GDM1 (cell line): ENCODE measurements around the gene TBCEL.
"Not testable (repeated sequence)": the region's sequence is repeated elsewhere in the genome, so short reads cannot be mapped to it uniquely, and the experiment has no call there.

ENCODE experiments used
- DNase-seq: peaks from one replicate; lab custom pipeline; 2025; lab: John Stamatoyannopoulos, UW

The TBCEL gene

DNA sequence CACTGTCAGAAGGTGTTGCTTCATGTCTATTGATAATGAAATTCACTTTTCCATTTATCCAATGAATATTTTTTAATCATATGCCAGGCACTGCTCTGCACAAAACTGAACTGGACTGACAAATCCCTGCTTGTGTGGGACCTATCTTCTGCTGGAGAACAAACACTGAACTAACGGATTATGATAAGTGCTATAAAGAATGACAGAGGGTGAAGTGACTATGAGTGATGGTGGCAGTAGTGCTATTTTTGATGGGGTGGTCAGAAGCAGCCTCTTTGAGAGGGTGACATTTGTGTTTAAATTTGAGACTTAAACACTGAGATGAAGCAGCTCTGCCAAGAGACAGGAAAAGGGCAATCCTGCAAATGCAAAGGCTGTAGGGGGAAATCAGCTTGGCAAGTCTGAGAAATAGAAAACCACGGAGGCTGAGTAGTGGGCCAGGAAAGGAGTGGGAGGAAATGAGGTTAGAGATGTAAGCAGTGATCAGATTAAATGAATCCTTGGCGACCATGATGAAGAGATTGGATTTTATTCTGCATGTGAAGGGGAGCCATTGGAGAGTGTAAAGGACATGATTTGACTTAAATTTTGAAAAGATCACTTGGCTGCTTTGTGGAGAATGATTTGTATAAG, 6.0 kb downstream of the TBCEL start:
- no peak for DNase-seq

DNA sequence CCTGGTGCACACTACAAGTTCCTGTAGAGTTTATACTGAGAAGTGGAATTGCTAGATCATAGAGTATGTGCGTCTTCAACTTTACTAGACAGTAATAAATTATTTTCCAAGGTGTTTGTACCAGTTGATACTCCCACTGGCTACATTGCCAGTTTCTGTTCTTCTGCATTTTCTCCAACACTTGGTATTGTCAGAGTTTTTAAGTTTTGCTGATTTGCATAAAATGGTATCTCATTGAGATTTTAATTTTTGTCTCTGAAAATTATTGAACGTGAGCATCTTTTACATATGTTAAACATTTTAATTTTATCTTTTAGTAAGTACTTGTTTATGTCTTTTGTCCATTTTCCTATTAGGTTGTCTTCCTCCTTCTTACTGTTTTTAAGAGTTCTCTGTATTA, 7.3 kb downstream of the TBCEL start:
- DNase-seq = no peak

DNA sequence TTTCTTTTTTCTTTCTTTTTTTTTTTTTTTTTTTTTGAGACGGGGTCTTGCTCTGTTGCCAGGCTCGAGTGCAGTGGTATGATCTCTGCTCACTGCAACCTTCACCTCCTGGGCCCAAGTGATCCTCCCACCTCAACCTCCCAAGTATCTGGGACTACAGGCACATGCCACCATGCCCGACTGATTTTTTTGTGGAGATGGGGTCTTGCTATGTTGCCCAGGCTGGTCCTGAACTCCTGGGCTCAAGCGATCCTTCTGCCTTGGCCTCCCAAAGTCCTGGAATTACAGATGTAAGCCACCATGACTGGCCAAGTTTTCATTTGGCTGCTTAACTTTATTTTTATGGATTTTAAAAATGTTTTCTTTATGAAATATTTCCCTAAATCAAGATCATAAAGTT, 7.7 kb downstream of the TBCEL start:
- not testable (repeated sequence) for DNase-seq

DNA sequence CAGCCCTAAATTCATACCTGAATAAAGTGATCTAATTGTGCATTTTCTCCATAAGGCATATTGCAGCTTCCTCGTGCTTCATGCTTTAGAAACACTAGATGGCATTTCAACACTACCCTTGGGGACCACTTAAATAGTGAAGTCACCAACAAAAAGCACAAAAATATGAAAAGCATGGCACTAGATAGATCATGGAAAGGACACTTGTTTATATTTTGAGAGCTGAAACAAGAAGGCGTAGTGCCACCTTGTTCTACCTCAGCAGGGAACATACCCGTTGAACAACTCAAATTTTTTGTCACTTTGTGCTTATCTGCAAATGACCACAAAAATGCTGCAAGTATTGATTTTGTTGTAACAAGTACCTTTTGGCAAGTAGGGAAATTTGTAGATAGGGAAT, 8.6 kb downstream of the TBCEL start:
- DNase-seq = no peak

DNA sequence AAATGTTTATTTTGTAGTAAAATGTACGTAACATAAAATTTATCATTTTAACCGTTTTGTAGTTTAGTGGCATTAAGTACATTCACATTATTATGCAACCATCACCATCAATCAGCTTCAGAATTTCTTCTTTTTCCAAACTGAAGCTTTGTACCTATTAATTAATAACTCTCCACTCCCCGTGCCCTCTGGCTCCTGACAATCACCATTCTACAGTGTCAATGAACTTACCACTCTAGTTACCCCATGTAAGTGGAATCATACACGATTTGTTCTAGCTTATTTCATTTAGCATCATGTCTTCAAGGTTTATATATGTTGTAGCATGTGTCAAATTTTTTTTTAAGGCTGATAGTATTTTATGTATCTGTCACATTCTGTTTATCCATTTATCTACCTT, 9.7 kb downstream of the TBCEL start:
- no peak for DNase-seq

DNA sequence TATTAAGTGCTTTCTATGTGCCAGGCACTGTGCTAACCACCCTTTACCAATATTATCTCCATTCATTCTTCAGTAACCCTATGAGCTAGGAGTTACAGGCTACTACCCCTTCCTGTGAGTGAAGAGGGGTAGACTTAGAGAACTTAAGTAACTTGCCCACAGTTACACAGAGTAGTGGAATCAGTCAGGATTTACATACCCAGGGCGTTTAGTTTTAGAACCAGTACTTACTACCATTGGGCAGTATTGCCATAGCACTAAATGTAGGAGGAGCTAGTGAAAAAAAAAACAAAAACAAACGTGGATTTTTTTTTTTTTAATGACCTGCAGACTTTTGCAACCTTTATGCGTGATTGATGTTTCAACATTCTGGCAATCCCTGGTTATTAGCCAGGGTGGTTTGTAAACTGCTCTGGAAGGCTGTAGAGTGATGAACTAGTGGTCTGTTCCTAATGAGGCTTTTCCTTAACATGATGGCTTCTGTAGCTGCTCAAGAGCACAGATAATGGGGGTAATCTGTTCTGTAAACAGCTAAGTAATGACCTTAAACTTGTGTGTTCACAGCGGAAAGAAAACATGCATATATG, 11.4 kb downstream of the TBCEL start:
- no peak for DNase-seq

DNA sequence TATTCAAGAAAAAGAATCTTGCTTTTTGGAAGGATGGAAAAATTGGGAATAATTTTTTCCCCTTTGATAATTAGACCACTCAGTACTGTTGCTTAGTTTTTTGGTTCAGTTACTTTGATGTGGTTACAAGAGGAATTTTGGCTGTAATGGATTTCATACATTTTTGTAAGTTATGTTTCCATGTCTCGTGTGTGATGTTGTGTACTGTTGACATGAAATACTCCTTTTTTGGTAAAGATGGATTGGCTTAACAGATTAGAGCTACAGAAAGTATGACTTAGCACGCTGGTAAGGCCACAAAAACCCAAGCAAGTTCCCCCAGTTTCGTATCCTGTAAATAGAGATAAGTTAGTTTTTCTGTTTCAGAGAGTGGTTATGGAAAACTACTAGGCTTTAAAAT, 11.9 kb downstream of the TBCEL start:
- DNase-seq = no peak

DNA sequence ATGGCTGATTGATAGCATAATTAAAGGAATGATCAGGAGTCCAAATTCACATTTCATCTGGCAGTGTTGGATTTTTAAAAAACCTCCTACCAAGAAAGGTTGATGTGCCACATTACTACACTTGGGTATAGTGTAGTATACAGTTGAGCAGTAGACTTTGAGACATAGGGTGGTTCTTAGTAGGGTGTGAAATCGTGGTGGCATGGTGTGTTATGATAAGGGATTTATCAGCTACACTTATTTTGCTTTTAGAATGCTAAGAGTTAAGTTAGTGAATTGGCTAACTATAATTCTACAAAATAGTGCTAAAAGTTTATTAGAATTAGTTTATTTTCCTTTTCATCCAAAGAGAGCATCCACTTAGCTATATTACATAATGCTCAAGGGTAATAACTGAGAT, 13.1 kb downstream of the TBCEL start:
- no peak for DNase-seq

DNA sequence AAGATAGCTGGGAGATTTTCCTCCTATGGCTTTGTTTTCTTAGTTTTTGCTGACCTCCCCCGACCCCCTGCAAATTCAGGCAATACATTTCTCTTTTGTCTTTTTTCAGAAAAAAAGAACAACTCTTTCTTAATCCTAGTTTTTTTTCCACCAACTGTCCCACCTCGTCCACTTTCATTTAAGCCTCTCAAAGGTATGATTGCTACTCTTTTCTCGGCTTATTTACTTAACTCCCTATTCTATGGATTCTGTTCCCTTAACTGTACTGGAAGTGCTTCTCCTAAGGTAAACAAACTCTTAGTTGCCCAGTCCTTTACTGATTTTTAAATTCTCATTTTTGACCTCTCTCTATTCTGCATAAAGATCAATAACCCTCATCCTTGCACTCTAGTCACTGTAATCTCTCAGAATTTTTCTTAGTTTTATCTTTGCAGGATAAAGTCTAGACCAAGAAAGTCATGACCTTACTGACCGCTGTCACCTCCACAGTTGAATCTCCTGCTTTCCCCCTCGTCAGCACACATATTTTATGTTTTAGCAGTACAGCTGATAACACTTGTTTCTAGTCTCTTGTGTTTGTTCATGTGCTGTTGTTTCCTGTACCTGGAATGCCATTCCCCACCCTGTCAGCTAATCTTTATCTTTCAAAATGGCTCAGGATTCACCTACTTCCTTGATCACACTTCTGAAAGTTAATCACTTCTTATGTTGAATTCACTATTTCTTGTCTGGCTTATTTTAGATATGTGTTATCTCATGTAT, 14.9 kb downstream of the TBCEL start:
- DNase-seq = no peak

DNA sequence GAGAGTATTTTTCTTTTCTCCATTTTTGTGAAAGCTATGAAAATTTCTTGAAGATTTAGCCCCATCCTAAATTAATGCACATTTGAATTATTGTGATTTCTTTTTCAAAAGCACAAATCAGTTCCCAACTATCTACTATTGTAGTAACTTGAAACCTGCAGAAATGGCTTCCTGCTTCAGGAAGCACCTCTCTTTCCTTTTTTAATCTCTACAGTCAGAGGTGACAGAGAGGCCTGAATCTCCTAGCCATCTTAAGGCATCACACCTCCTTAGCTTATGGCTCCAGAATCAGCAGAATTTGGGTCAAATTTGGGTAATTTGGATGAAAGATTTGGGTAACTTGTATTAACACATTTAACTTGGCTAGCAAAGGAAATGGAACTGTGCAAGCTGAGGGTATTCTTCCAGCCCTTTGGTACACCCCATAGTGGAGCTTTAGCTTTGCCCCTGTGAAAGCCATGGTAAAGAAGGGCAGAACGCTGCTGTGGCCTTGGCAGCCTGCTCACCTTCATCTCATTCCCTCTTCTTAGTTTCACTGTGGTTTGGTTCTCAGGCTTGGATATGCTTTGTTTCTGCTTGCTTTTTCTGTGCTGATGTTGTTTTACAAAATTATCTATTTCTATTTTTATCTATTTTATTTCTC, 16.2 kb downstream of the TBCEL start:
- no peak for DNase-seq

DNA sequence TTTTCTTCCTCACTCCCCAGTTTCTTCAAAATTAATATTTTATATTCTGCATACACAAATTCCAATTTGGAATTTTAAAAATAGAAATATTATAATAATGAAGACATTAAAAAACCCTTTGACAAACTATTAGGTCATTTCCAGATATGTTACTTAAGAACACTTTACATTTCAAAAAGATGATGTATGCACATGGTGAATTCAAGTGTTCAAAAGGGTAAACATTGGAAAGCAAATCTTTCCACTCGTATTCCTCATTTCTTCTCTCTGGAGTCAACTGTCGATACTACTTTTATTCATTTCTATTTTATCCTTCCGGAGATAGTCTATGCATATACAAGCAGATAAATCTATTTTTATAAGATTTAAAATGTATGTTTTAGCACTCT, 16.7 kb downstream of the TBCEL start:
- DNase-seq = no peak

DNA sequence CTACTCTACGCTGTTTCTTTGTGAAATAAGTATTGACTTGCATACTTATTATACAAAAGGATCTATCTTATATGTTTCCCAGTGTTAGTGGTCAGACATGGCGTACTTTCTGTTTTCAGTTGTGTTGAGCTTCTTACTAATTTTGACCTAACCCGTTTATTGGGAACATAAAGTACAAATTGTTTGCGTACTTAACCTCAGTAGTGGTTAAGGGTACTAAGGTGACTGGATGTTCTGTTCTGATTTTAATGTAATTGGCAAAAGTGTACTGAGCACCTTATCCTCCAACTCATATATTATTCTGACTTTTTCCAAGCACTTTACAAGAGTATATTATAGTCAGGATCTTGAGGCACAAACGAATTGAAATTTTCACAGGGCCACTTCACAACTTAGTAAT, 17.2 kb downstream of the TBCEL start:
- DNase-seq = no peak

DNA sequence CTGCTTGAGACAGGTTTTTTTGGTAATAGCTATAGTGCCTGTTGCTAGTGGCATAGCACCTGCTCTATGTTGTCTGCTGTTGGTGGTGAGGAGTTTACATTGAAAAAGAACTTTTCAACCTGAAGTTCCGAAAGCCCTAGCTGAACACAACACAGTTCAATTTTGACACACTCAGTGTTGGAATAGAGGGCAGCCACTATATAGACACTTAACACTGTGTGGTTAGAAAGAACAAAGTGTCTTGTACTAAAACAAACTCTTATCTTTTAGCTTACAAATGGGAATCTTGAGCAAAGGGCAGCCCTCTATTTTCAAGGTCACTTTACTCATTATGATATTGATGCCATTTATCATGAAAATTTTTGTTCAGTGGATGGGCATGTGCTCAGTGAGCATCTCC, 18.4 kb downstream of the TBCEL start:
- DNase-seq = no peak

DNA sequence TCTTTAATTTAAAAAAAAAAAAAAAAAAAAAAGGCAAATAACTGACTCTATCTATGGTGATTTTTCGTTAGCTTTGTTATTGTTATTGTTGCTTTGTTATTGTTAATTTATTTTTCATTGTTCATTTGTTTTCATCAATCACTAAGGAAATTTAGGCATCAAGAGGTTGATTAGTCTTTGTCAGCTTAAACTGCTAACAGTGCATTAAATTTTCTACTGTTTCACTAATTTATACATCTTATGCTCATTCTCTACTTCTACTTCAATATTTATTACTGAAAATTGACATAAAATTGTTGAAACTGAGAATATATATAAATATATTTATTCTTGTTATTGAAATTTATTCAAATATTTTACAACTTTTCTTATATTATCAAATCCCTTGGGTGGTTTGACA, 24.0 kb downstream of the TBCEL start:
- DNase-seq = no peak

DNA sequence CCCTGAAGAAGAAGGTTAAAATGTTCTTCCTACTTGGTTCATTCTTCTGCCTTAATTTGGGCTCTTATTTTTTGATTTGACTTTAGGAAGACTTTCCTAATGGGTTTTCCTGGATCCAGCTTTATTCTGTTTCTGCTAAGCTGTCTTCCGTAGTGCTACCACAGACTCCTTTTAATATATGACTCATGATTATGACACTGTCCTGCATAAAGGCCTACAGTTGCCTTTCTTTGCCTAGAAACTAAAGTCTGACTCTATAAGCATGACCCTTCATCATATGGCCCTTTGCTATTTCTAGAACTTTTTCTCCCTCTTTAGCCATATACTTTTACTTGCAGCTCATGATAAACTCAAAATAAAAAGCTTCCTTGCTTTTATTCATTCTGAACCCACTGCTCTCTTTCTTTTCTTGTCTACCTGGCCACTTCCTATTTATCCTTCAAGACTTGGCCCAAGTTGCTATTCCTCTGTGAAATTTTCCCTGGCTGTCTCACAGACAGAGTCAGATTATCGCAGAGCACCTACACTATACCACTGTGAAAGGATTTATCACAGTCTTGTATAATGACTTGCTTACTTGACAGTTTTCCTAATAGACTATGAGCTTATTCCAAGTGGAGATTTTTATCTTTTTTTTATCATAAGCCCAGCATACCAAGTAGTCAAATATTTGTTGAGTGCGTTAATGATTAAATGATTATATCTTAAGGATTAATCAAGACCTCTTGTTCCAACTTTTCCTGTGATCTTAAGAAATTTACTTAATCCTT, 24.7 kb downstream of the TBCEL start:
- DNase-seq = no peak

DNA sequence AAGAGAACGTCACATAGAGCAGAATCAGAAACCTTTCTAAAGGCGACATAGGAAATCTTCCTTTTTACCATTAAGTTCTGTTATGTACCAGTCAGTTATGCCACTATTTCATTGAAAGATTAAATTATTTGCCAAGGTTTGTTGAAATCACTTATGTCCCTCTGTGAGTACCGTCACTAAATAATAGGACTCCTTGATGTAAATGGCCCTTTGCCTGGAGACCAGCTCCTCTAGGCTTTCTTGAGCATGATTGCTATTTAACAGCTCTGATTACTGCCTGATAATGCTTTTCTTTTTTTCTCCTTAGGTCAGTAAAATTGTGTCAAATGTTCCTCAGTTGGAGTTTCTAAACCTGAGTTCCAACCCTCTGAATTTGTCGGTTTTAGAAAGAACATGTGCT, 29.3 kb downstream of the TBCEL start:
- DNase-seq = no peak

DNA sequence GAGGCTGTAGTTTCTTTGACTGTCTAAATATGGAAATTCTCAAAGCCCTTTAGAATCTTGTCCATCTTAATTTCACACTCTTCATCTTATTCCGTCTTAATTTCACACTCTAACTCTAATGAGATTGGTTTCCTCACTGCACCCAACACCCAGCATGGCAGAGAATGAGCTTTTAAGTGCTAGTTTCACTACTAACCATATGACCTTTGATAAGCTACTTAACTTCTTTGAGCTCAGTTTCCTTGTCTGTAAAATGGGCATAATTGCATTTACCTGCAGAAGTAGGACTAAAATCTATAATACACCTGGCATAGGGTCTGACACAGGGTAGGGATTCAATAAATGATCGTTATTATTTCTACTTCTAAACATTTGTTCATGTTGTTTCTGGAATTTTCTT, 30.4 kb downstream of the TBCEL start:
- no peak for DNase-seq

DNA sequence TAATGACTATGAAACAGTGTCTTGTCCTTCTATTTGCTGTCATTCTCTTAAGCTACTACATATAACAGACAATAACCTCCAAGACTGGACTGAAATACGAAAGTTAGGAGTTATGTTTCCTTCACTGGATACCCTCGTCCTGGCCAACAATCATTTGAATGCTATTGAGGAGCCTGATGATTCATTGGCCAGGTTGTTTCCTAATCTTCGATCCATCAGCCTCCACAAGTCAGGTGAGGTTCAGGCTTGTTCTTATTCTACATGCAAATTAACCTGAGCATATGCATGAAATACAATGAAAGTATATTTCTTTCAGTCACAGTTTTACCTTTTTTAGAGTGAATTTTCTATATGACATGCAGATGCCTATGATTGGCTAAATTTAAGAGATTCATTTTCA, 31.2 kb downstream of the TBCEL start:
- no peak for DNase-seq

DNA sequence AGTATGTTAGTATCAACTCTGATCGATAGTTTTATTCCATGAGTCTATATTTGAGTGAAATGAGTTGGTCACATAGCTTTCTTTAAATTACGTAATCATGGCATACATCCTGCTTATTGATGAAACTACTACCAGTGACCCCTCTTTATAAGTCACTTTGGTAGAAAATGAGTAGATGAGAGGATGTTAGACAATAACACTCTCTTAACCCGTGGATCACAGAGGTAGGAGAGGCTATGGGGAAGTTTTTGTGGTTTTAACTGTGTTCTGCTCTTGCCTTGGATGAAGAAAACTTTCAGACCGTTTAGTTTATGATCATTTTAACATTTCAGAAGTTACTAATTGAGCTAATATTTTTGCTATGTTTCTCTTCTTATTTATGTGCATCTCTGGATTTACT, 34.0 kb downstream of the TBCEL start:
- no peak for DNase-seq

DNA sequence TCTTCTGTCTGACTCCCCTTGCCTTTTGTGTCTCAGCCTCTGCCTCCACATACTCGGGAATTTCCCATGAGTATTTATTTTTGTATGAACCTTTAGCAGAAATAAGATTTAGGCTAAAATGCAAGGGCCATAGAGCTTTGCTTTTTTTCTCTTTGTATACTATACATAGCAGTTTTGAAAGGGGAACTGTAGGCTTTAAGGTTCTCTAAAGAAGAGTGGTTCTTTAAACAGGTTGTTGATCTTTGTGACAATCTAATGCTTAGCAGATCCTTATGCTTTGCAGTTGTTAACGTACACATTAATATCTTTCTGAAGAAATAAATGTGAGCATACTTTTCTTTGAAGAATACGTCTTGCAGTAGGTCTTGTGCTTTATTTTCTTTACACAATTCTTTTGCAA, 35.0 kb downstream of the TBCEL start:
- DNase-seq = no peak

DNA sequence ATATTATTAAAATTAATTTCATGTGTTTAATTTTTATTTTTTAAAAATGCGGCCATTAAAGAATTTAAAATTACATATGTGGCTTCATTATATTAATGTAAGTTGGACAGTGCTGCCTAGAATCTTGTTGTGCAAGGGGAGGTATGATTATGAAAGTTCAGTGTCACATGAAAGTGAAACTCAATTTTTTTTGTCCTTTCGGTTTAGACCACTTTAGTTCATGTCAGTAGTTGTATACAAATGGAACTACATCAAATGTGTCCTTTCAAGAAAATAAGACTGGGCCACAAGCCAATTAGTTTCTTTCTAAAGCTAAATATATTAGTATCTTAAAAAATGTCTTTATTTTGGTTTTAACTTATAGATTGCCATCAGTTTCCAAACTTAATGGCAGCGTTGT, 35.7 kb downstream of the TBCEL start:
- DNase-seq = no peak

DNA sequence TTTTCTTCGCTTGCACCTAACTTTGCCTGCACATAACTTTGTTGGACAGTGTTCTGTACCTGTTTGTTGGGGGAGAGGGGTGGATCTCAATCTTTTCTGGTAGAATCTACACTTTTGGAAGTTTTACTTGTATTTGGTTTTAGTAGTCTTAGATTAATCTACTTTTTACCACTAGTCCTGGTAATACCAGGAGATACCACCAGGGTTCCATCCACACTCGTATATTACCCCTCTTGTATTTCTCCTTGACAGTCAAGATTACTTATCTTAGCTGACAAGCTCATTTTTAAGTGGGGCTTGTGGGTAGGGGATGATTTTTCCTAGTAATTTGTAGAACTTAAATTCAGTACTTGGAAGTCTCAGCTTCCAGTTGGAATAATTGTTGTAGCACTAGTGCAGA, 39.8 kb downstream of the TBCEL start:
- DNase-seq = no peak

DNA sequence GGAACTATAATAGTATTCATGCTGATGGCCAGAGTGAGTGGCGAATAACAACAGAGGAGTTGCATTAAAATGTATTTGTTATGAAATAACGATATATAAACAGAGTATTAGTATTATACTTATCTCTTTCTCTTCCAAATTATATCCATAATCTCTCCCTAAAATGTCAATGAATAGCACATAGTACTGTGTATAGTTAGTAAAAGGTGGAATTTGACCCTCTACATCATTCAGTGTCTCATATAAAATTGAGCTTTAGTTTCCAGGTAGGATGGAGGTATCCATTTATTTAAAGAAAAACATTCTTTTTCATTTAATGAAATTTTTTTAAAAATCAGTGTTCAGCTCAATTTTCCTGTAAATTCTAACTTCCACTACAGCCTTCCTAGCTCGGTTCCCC, 42.7 kb downstream of the TBCEL start:
- DNase-seq = no peak
